Esophagus (tissue), 2 donors: ENCODE results near the gene PRR12. TPM values are rescaled to one million over a fixed set of nuclear protein-coding genes. Genes with fewer than 3 reads are reported as not detected.
A peak's percentile ranks its signal among the peaks of the same experiment; 100 is the strongest.

ENCODE experiments used
- H3K27ac ChIP-seq, 2 donors: one replicate each; pipeline ENCODE4 v1.5.1; 2013; ENCODE audit warnings: low read depth in 2 of 2, mild to moderate bottlenecking in 2 of 2, inconsistent platforms in 1 of 2, low read length in 1 of 2, moderate library complexity in 1 of 2
- H3K27me3 ChIP-seq, 2 donors: one replicate each; pipeline ENCODE4 v1.6.1; 2013; ENCODE audit warnings: low read length in 2 of 2, control low read depth in 1 of 2, mild to moderate bottlenecking in 1 of 2; ENCODE audit not compliant: insufficient read depth in 2 of 2, control insufficient read depth in 1 of 2
- H3K36me3 ChIP-seq, 2 donors: one replicate each; pipeline ENCODE4 v1.6.1; 2013; ENCODE audit warnings: low read length in 1 of 2; ENCODE audit not compliant: control insufficient read depth in 2 of 2, insufficient read depth in 2 of 2
- H3K4me1 ChIP-seq, 2 donors: one replicate each; pipeline ENCODE4 v1.6.1; 2013; ENCODE audit warnings: low read length in 1 of 2; ENCODE audit not compliant: control insufficient read depth in 2 of 2, insufficient read depth in 2 of 2
- H3K4me3 ChIP-seq, 2 donors: one replicate each; pipeline ENCODE4 v1.5.1; 2013; ENCODE audit warnings: low read length in 2 of 2, mild to moderate bottlenecking in 2 of 2, low read depth in 1 of 2, moderate library complexity in 1 of 2
- H3K9me3 ChIP-seq, 2 donors: one replicate each; pipeline ENCODE4 v1.6.1; 2013; ENCODE audit warnings: mild to moderate bottlenecking in 2 of 2, low read depth in 1 of 2, low read length in 1 of 2, moderate library complexity in 1 of 2; ENCODE audit not compliant: control insufficient read depth in 2 of 2, insufficient read depth in 1 of 2
- WGBS, 2 donors: extraction: QIAGEN DNeasy Blood & Tissue Kit; methylation state at CpG; one replicate each; pipeline ENCODE4 v1.1.7; 2013; 5-methylcytosine and 5-hydroxymethylcytosine counted together
- polyA plus RNA-seq, 2 donors: library from polyadenylated mRNA; stranded (reverse); fragments of 200-250 nt; gene quantifications; one replicate each; pipeline ENCODE4 v1.2.3, GENCODE V29; 2013
- donor health status: healthy with polysubstance abuse.
- donor health status: Bipolar disorder and iron deficiency.

The PRR12 gene
- polyA plus RNA-seq, 2 donors = 4.8 to 11.2 TPM

- Histone ChIP-seq H3K27ac (no peak overlapping the region), H3K4me1 (peaks cover 0 to 4% of the 10 kb centered on the region in 2 donors), H3K4me3 (no peak overlapping the region), H3K36me3 (peaks cover 36 to 78% of the 10 kb centered on the region in 2 donors), H3K9me3 (no peaks in the 10 kb centered on the region), H3K27me3 (no peaks in the 10 kb centered on the region)
- 84 to 86% methylated on average over 14 to 15 of the region's 15 CpGs for WGBS, 2 donors
These were observed 67.1 kb downstream of the PRR12 start for GRCh38 chr19:49658139-49658517.

GRCh38 chr19:49658566-49659442, 67.8 kb downstream of the PRR12 start:
- Histone ChIP-seq H3K27me3 (no peaks in the 10 kb centered on the region), H3K36me3 (peaks cover 29 to 74% of the 10 kb centered on the region in 2 donors), H3K4me3 (no peak overlapping the region), H3K4me1 (peaks cover 0 to 4% of the 10 kb centered on the region in 2 donors), H3K27ac (no peak overlapping the region), H3K9me3 (no peaks in the 10 kb centered on the region)
- 90% methylated on average over 12 of the region's 12 CpGs for WGBS, 2 donors

- Histone ChIP-seq H3K9me3 (no peaks in the 10 kb centered on the region), H3K27me3 (no peaks in the 10 kb centered on the region), H3K4me1 (peaks cover 0 to 4% of the 10 kb centered on the region in 2 donors), H3K4me3 (no peak overlapping the region), H3K27ac (no peak overlapping the region), H3K36me3 (peaks cover 18 to 61% of the 10 kb centered on the region in 2 donors)
- 83 to 88% methylated on average over 15 of the region's 15 CpGs for WGBS, 2 donors
These were observed 69.5 kb downstream of the PRR12 start for GRCh38 chr19:49660338-49660961.

- Histone ChIP-seq H3K9me3 (no peaks in the 10 kb centered on the region), H3K4me3 (no peak overlapping the region), H3K27ac (no peak overlapping the region), H3K27me3 (no peaks in the 10 kb centered on the region), H3K4me1 (peaks cover 0 to 8% of the 10 kb centered on the region in 2 donors), H3K36me3 (peaks cover 15 to 48% of the 10 kb centered on the region in 2 donors)
- WGBS, 2 donors = 89 to 94% methylated on average over 16 of the region's 16 CpGs
These were observed 71.0 kb downstream of the PRR12 start for GRCh38 chr19:49662011-49662410.

GRCh38 chr19:49663224-49663623, 72.2 kb downstream of the PRR12 start:
- H3K4me3 ChIP-seq = no peak overlapping the region
- no peaks in the 10 kb centered on the region for H3K27me3 ChIP-seq
- peaks cover 0 to 8% of the 10 kb centered on the region in 2 donors for H3K4me1 ChIP-seq
- WGBS, 2 donors = 79 to 80% methylated on average over 12 of the region's 12 CpGs
- H3K27ac ChIP-seq = no peak overlapping the region
- no peaks in the 10 kb centered on the region for H3K9me3 ChIP-seq
- H3K36me3 ChIP-seq = peaks cover 12 to 38% of the 10 kb centered on the region in 2 donors

GRCh38 chr19:49664171-49665035, 73.4 kb downstream of the PRR12 start:
- WGBS, 2 donors = 0 to 1% methylated on average over 53 of the region's 53 CpGs
- Histone ChIP-seq H3K4me3 (peak overlapping the region; percentile 70 to 78), H3K27me3 (no peaks in the 10 kb centered on the region), H3K9me3 (no peaks in the 10 kb centered on the region), H3K36me3 (peaks cover 9 to 28% of the 10 kb centered on the region in 2 donors), H3K27ac (peak overlapping the region; percentile 93 to 95), H3K4me1 (peaks cover 0 to 8% of the 10 kb centered on the region in 2 donors)

GRCh38 chr19:49665036-49665350, 74.0 kb downstream of the PRR12 start:
- Histone ChIP-seq H3K4me1 (peaks cover 0 to 8% of the 10 kb centered on the region in 2 donors), H3K27ac (peak overlapping the region; percentile 93 to 95), H3K36me3 (peaks cover 9 to 22% of the 10 kb centered on the region in 2 donors), H3K9me3 (no peaks in the 10 kb centered on the region), H3K4me3 (peak overlapping the region; percentile 70 to 78), H3K27me3 (no peaks in the 10 kb centered on the region)
- 0% methylated on average over 7 of the region's 7 CpGs for WGBS, 2 donors

GRCh38 chr19:49665351-49666119, 74.6 kb downstream of the PRR12 start, which contains the start of the genes BCL2L12 and IRF3:
Gene BCL2L12 (plus strand): TSS chr19:49665933. CDS start chr19:49666693, 760 bp downstream.
Gene IRF3 (minus strand): TSS chr19:49665857. CDS start chr19:49664838, 1,019 bp downstream.
- H3K9me3 ChIP-seq = no peaks in the 10 kb centered on the region
- H3K36me3 ChIP-seq = peaks cover 9 to 20% of the 10 kb centered on the region in 2 donors
- WGBS, 2 donors = 0 to 1% methylated on average over 50 of the region's 50 CpGs
- peak within 1 kb of the TSS; percentile 70 to 78 for H3K4me3 ChIP-seq
- peaks cover 0 to 7% of the 10 kb centered on the region in 2 donors for H3K4me1 ChIP-seq
- H3K27ac ChIP-seq = peak within 1 kb of the TSS; percentile 93 to 95
- H3K27me3 ChIP-seq = no peaks in the 10 kb centered on the region
